Measurements from ENCODE around the gene PARD3B.

PARD3B gene

GRCh38 chr2:204730603-204731002, 185.3 kb downstream of the PARD3B start:
- TF ChIP-seq CTCF (IDR thresholded peaks at IDR 0.05; ENCODE audit: insufficient read depth, low read depth, low read length, missing control alignments) = no peak
- no peak for DNase-seq (ENCODE audit: low read depth)
- no peak overlapping the region for H3K4me3 ChIP-seq (ENCODE audit: low read depth, low read length)

- H3K4me3 ChIP-seq (ENCODE audit: low read depth, low read length) = no peak overlapping the region
- no peak for DNase-seq (ENCODE audit: low read depth)
- TF ChIP-seq CTCF (IDR thresholded peaks at IDR 0.05; ENCODE audit: insufficient read depth, low read depth, low read length, missing control alignments) = no peak
Measured at GRCh38 chr2:204732019-204732418, 186.7 kb downstream of the PARD3B start.

GRCh38 chr2:204737296-204737695, 192.0 kb downstream of the PARD3B start:
- DNase-seq (ENCODE audit: low read depth) = no peak
- no peak for TF ChIP-seq CTCF (IDR thresholded peaks at IDR 0.05; ENCODE audit: insufficient read depth, low read depth, low read length, missing control alignments)
- no peak overlapping the region for H3K4me3 ChIP-seq (ENCODE audit: low read depth, low read length)

GRCh38 chr2:204738721-204739120, 193.4 kb downstream of the PARD3B start:
- no peak for TF ChIP-seq CTCF (IDR thresholded peaks at IDR 0.05; ENCODE audit: insufficient read depth, low read depth, low read length, missing control alignments)
- H3K4me3 ChIP-seq (ENCODE audit: low read depth, low read length) = no peak overlapping the region
- no peak for DNase-seq (ENCODE audit: low read depth)

- H3K4me3 ChIP-seq (ENCODE audit: low read depth, low read length) = no peak overlapping the region
- DNase-seq (ENCODE audit: low read depth) = no peak
- no peak for TF ChIP-seq CTCF (IDR thresholded peaks at IDR 0.05; ENCODE audit: insufficient read depth, low read depth, low read length, missing control alignments)
Measured at GRCh38 chr2:204743393-204743960, 198.2 kb downstream of the PARD3B start.

GRCh38 chr2:204744506-204744905, 199.2 kb downstream of the PARD3B start:
- DNase-seq (ENCODE audit: low read depth) = no peak
- no peak overlapping the region for H3K4me3 ChIP-seq (ENCODE audit: low read depth, low read length)
- TF ChIP-seq CTCF (IDR thresholded peaks at IDR 0.05; ENCODE audit: insufficient read depth, low read depth, low read length, missing control alignments) = no peak

- DNase-seq (ENCODE audit: low read depth) = no peak
- no peak for TF ChIP-seq CTCF (IDR thresholded peaks at IDR 0.05; ENCODE audit: insufficient read depth, low read depth, low read length, missing control alignments)
- no peak overlapping the region for H3K4me3 ChIP-seq (ENCODE audit: low read depth, low read length)
Measured at GRCh38 chr2:204748286-204748685, 203.0 kb downstream of the PARD3B start.

All from GM12865 (cell line).